ENCODE data around the gene FBP2. TPM values are rescaled to one million over a fixed set of nuclear protein-coding genes. Genes with fewer than 3 reads are reported as not detected.

Gene FBP2
- total and polyA plus RNA-seq, 11 donors, result 0.30 TPM; not detected in 10

GRCh38 chr9:94563548-94563947, 30.1 kb downstream of the FBP2 start:
- TF ChIP-seq CTCF (IDR thresholded peaks at IDR 0.05), result no peak
- no peak for TF ChIP-seq POLR2A (IDR thresholded peaks at IDR 0.05)
- Histone ChIP-seq H3K27me3 (peaks cover 0 to 5% (median 0%) of the 10 kb centered on the region in 9 donors), H3K9me3 (no peaks in the 10 kb centered on the region), H3K27ac (no peak overlapping the region), H3K4me1 (peaks cover 0 to 5% (median 0%) of the 10 kb centered on the region in 12 donors), H3K4me3 (no peak overlapping the region), H3K36me3 (no peaks in the 10 kb centered on the region)
- intact Hi-C loops (cut with DNase I), result no loop called here
- ATAC-seq, result no peak
- 54 to 84% (median 69%) methylated on average over 2 of the region's 2 CpGs for WGBS, 4 donors
- DNase-seq, result no peak

GRCh38 chr9:94560237-94560636, 33.4 kb downstream of the FBP2 start:
- 87 to 96% (median 90%) methylated on average over 6 of the region's 6 CpGs for WGBS, 4 donors
- TF ChIP-seq CTCF (IDR thresholded peaks at IDR 0.05) (no peak), POLR2A (IDR thresholded peaks at IDR 0.05) (no peak)
- DNase-seq, result no peak
- ATAC-seq, result no peak
- Histone ChIP-seq H3K36me3 (no peaks in the 10 kb centered on the region), H3K4me1 (no peaks in the 10 kb centered on the region), H3K9me3 (no peaks in the 10 kb centered on the region), H3K27me3 (peaks cover 0 to 5% (median 0%) of the 10 kb centered on the region in 9 donors), H3K4me3 (no peak overlapping the region), H3K27ac (no peak overlapping the region)
- intact Hi-C loops (cut with DNase I), result no loop called here

GRCh38 chr9:94557376-94557775, 36.2 kb downstream of the FBP2 start:
- H3K4me3 ChIP-seq, result no peak overlapping the region
- no peaks in the 10 kb centered on the region for H3K36me3 ChIP-seq
- WGBS, 4 donors, result 87 to 94% (median 90%) methylated on average over 4 of the region's 4 CpGs
- no peaks in the 10 kb centered on the region for H3K4me1 ChIP-seq
- peaks cover 0 to 5% (median 0%) of the 10 kb centered on the region in 9 donors for H3K27me3 ChIP-seq
- TF ChIP-seq POLR2A (IDR thresholded peaks at IDR 0.05) (no peak), CTCF (IDR thresholded peaks at IDR 0.05) (no peak)
- DNase-seq, result no peak
- no peak for ATAC-seq
- no peak overlapping the region for H3K27ac ChIP-seq
- H3K9me3 ChIP-seq, result no peaks in the 10 kb centered on the region
- intact Hi-C loops (cut with DNase I), result no loop called here

- Histone ChIP-seq H3K4me1 (no peaks in the 10 kb centered on the region), H3K4me3 (peak within 1 kb of the TSS in 2 of 12 donors; percentile 32 to 33), H3K27me3 (peaks cover 0 to 6% (median 0%) of the 10 kb centered on the region in 9 donors), H3K27ac (no peak within 1 kb of the TSS), H3K9me3 (no peaks in the 10 kb centered on the region), H3K36me3 (no peaks in the 10 kb centered on the region)
- ATAC-seq (peak; percentile 47 to 88 (median 76)), DNase-seq (peak in 2 of 5 donors; percentile 14 to 35)
- 82 to 83% (median 83%) methylated on average over 40 of the region's 40 CpGs for WGBS, 4 donors
- peak in 4 of 12 donors; percentile 6 to 33 (median 24) for TF ChIP-seq CTCF (IDR thresholded peaks at IDR 0.05)
- TF ChIP-seq POLR2A (IDR thresholded peaks at IDR 0.05), result no peak
- intact Hi-C loops (cut with DNase I), result no loop called here
These were observed 38.9 kb downstream of the FBP2 start, which contains the start of gene PCAT7 for GRCh38 chr9:94554439-94555331. Gene PCAT7, plus strand, starts transcription at chr9:94555083.
